ENCODE results near the gene BOC. TPM values are rescaled to one million over a fixed set of nuclear protein-coding genes. Genes with fewer than 3 reads are reported as not detected.

BOC gene
- total and polyA plus RNA-seq, 2 donors (not counting 1 experiment from before 2014, with no cell fraction given), result 2.1 to 4.2 TPM

- DNase-seq (ENCODE audit: low read depth in 2 of 2), result no peak
- no peaks in the 10 kb centered on the region for H4K20me1 ChIP-seq (ENCODE audit: control insufficient read depth, extremely low read depth, insufficient read depth, low read length)
- no peaks in the 10 kb centered on the region for H3K27me3 ChIP-seq (ENCODE audit: control insufficient read depth, insufficient read depth, low read length)
- no peak overlapping the region for H3K27ac ChIP-seq (ENCODE audit: insufficient read depth, low read length)
- no peak for TF ChIP-seq EZH2 (IDR thresholded peaks at IDR 0.05; ENCODE audit: low read length, missing control alignments)
- TF ChIP-seq, protein P1, sequence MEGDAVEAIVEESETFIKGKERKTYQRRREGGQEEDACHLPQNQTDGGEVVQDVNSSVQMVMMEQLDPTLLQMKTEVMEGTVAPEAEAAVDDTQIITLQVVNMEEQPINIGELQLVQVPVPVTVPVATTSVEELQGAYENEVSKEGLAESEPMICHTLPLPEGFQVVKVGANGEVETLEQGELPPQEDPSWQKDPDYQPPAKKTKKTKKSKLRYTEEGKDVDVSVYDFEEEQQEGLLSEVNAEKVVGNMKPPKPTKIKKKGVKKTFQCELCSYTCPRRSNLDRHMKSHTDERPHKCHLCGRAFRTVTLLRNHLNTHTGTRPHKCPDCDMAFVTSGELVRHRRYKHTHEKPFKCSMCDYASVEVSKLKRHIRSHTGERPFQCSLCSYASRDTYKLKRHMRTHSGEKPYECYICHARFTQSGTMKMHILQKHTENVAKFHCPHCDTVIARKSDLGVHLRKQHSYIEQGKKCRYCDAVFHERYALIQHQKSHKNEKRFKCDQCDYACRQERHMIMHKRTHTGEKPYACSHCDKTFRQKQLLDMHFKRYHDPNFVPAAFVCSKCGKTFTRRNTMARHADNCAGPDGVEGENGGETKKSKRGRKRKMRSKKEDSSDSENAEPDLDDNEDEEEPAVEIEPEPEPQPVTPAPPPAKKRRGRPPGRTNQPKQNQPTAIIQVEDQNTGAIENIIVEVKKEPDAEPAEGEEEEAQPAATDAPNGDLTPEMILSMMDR (conservative IDR thresholded peaks at IDR 0.05 in 1 of 2, IDR thresholded peaks at IDR 0.05 in 1 of 2; ENCODE audit: low read depth in 1 of 2, low read length in 2 of 2), result no peak
- H3K4me1 ChIP-seq (ENCODE audit: control insufficient read depth, extremely low read depth, insufficient read depth, low read length), result peaks cover 2% of the 10 kb centered on the region
- no peaks in the 10 kb centered on the region for H3K36me3 ChIP-seq (ENCODE audit: control insufficient read depth, insufficient read depth, low read length)
- no peak overlapping the region for H2AFZ ChIP-seq (ENCODE audit: low read length)
- no peaks in the 10 kb centered on the region for H3K9me3 ChIP-seq (ENCODE audit: control insufficient read depth, insufficient read depth, low read depth, low read length)
- no peak overlapping the region for H3K9ac ChIP-seq (ENCODE audit: insufficient read depth, low read length)
- H3K4me3 ChIP-seq (replicated peaks in 1 of 4; ENCODE audit: control extremely low read depth in 1 of 4, insufficient read depth in 1 of 4, low read depth in 3 of 4, low read length in 4 of 4), result no peak overlapping the region
- no peak overlapping the region for H3K4me2 ChIP-seq (ENCODE audit: extremely low read depth, insufficient read depth, low read length)
- H3K79me2 ChIP-seq (ENCODE audit: control insufficient read depth, insufficient read depth, low read length), result no peaks in the 10 kb centered on the region
Measured at GRCh38 chr3:113225286-113225685, 13.9 kb downstream of the BOC start.

GRCh38 chr3:113226491-113226890, 15.1 kb downstream of the BOC start:
- H3K4me1 ChIP-seq (ENCODE audit: control insufficient read depth, extremely low read depth, insufficient read depth, low read length), result peaks cover 2% of the 10 kb centered on the region
- H3K27ac ChIP-seq (ENCODE audit: insufficient read depth, low read length), result no peak overlapping the region
- H3K79me2 ChIP-seq (ENCODE audit: control insufficient read depth, insufficient read depth, low read length), result no peaks in the 10 kb centered on the region
- H3K4me3 ChIP-seq (replicated peaks in 1 of 4; ENCODE audit: control extremely low read depth in 1 of 4, insufficient read depth in 1 of 4, low read depth in 3 of 4, low read length in 4 of 4), result no peak overlapping the region
- H3K27me3 ChIP-seq (ENCODE audit: control insufficient read depth, insufficient read depth, low read length), result no peaks in the 10 kb centered on the region
- no peak for DNase-seq (ENCODE audit: low read depth in 2 of 2)
- no peaks in the 10 kb centered on the region for H3K9me3 ChIP-seq (ENCODE audit: control insufficient read depth, insufficient read depth, low read depth, low read length)
- H4K20me1 ChIP-seq (ENCODE audit: control insufficient read depth, extremely low read depth, insufficient read depth, low read length), result no peaks in the 10 kb centered on the region
- no peak overlapping the region for H2AFZ ChIP-seq (ENCODE audit: low read length)
- TF ChIP-seq, protein P1 (conservative IDR thresholded peaks at IDR 0.05 in 1 of 2, IDR thresholded peaks at IDR 0.05 in 1 of 2; ENCODE audit: low read depth in 1 of 2, low read length in 2 of 2), result no peak
- no peak for TF ChIP-seq EZH2 (IDR thresholded peaks at IDR 0.05; ENCODE audit: low read length, missing control alignments)
- H3K9ac ChIP-seq (ENCODE audit: insufficient read depth, low read length), result no peak overlapping the region
- H3K4me2 ChIP-seq (ENCODE audit: extremely low read depth, insufficient read depth, low read length), result no peak overlapping the region
- no peaks in the 10 kb centered on the region for H3K36me3 ChIP-seq (ENCODE audit: control insufficient read depth, insufficient read depth, low read length)

DNA sequence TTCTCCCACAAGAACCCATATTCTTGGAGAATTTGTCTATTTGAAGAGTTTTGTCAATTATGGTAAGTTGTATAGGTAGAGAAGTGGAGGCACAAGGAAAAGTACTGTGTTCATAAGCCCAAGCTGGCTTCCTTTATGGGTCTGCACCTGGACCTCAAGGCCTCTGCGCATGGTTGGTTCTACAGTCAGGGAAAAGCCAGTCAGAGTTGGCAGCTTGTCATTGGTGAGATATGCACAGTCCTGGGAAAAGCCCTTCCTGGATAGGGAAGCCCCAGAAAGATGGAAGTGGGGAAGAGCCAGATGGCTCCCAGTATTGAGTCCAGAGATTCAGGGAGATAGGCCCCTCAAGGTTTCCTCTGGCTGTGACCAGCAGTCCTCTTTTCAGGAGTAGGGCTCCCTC, 15.8 kb downstream of the BOC start:
- Histone ChIP-seq H3K79me2 (ENCODE audit: control insufficient read depth, insufficient read depth, low read length) (no peaks in the 10 kb centered on the region), H3K9ac (ENCODE audit: insufficient read depth, low read length) (no peak overlapping the region), H4K20me1 (ENCODE audit: control insufficient read depth, extremely low read depth, insufficient read depth, low read length) (no peaks in the 10 kb centered on the region), H2AFZ (ENCODE audit: low read length) (no peak overlapping the region), H3K36me3 (ENCODE audit: control insufficient read depth, insufficient read depth, low read length) (no peaks in the 10 kb centered on the region), H3K27me3 (ENCODE audit: control insufficient read depth, insufficient read depth, low read length) (no peaks in the 10 kb centered on the region), H3K27ac (ENCODE audit: insufficient read depth, low read length) (no peak overlapping the region), H3K4me1 (ENCODE audit: control insufficient read depth, extremely low read depth, insufficient read depth, low read length) (peaks cover 6% of the 10 kb centered on the region), H3K9me3 (ENCODE audit: control insufficient read depth, insufficient read depth, low read depth, low read length) (no peaks in the 10 kb centered on the region), H3K4me2 (ENCODE audit: extremely low read depth, insufficient read depth, low read length) (no peak overlapping the region), H3K4me3 (replicated peaks in 1 of 4; ENCODE audit: control extremely low read depth in 1 of 4, insufficient read depth in 1 of 4, low read depth in 3 of 4, low read length in 4 of 4) (no peak overlapping the region)
- TF ChIP-seq EZH2 (IDR thresholded peaks at IDR 0.05; ENCODE audit: low read length, missing control alignments), result no peak
- TF ChIP-seq, protein P1 (conservative IDR thresholded peaks at IDR 0.05 in 1 of 2, IDR thresholded peaks at IDR 0.05 in 1 of 2; ENCODE audit: low read depth in 1 of 2, low read length in 2 of 2), result no peak
- no peak for DNase-seq (ENCODE audit: low read depth in 2 of 2)

All from fibroblast of lung (primary cell).